H1 (cell line): ENCODE data around the gene SMIM44. TPM values are rescaled to one million over a fixed set of nuclear protein-coding genes. Genes with fewer than 3 reads are reported as not detected.

Experiments used
- CTCF ChIA-PET: fragments of 300-600 bp; sonication (Branson Sonifier 250); formaldehyde crosslinking; loops from one replicate; lab custom pipeline; 2021; ENCODE audit not compliant: partially characterized antibody; lab: Charles Lee
- POLR2A ChIA-PET: fragments of 300-600 bp; sonication (Branson Sonifier 250); formaldehyde crosslinking; loops from one replicate; lab custom pipeline; 2021; ENCODE audit warnings: inconsistent platforms; ENCODE audit not compliant: partially characterized antibody; lab: Charles Lee
- DNase-seq, 2 experiments: peaks; one replicate each; pipeline versions ENCODE4 v3.0.0 to v3.0.0-alpha.2; 2010 to 2022; ENCODE audit warnings: low spot score in 2 of 2, low read depth in 1 of 2, mixed read lengths in 1 of 2
- FAIRE-seq: peaks from 2 replicates; lab custom pipeline; 2011; peaks lifted over from hg19 to GRCh38; lab: Jason Lieb, UNC
- H2AFZ ChIP-seq: 2 replicates; pipeline ENCODE4 v1.8.1; 2012; ENCODE audit warnings: low read length, inconsistent platforms
- H2AK5ac ChIP-seq: 2 replicates; pipeline ENCODE4 v1.6.1; 2013; ENCODE audit warnings: low read depth, low read length
- H2BK120ac ChIP-seq: replicated peaks from 2 replicates; pipeline ENCODE3; 2013; ENCODE audit warnings: low read depth, low read length, inconsistent platforms
- H2BK12ac ChIP-seq: 2 replicates; pipeline ENCODE4 v1.6.1; 2013; ENCODE audit warnings: low read depth, low read length
- H2BK15ac ChIP-seq: 2 replicates; pipeline ENCODE4 v1.6.1; 2013; ENCODE audit warnings: low read length
- H2BK20ac ChIP-seq: 2 replicates; pipeline ENCODE4 v1.6.1; 2013; ENCODE audit warnings: low read length
- H2BK5ac ChIP-seq: 2 replicates; pipeline ENCODE4 v1.6.1; 2013; ENCODE audit warnings: low read depth, low read length
- H3K14ac ChIP-seq: 2 replicates; pipeline ENCODE4 v1.6.1; 2013; ENCODE audit warnings: inconsistent platforms; ENCODE audit not compliant: insufficient read length
- H3K18ac ChIP-seq: 2 replicates; pipeline ENCODE4 v1.6.1; 2013; ENCODE audit warnings: low read length; ENCODE audit errors: extremely low read depth
- H3K23ac ChIP-seq: 2 replicates; pipeline ENCODE4 v1.6.1; 2013; ENCODE audit warnings: inconsistent platforms; ENCODE audit not compliant: insufficient read length
- H3K23me2 ChIP-seq: 2 replicates; pipeline ENCODE4 v1.6.1; 2013; ENCODE audit warnings: low read depth, low read length
- H3K27ac ChIP-seq: 2 replicates; pipeline ENCODE4 v1.6.1; 2011; ENCODE audit warnings: low read depth, low read length, inconsistent platforms
- H3K27me3 ChIP-seq, 4 experiments: replicated peaks in 1 of 4; 1 replicate in 1 of 4; 2 replicates in 3 of 4; pipeline versions ENCODE4 v1.6.1 to v1.8.1; 2011 to 2013; ENCODE audit warnings: low read length in 3 of 4, mild to moderate bottlenecking in 3 of 4, inconsistent platforms in 2 of 4, mixed read lengths in 2 of 4, moderate library complexity in 1 of 4; ENCODE audit not compliant: control insufficient read depth in 3 of 4, insufficient read depth in 3 of 4; ENCODE audit errors: extremely low read depth in 1 of 4
- H3K36me3 ChIP-seq, 4 experiments: 2 replicates each; pipeline versions ENCODE4 v1.6.1 to v1.8.1; 2011 to 2013; ENCODE audit warnings: mild to moderate bottlenecking in 4 of 4, low read length in 3 of 4, moderate library complexity in 2 of 4, control low read depth in 1 of 4, inconsistent platforms in 1 of 4; ENCODE audit not compliant: insufficient read depth in 4 of 4, control insufficient read depth in 2 of 4
- H3K4ac ChIP-seq: replicated peaks from 2 replicates; pipeline ENCODE3; 2013; ENCODE audit warnings: low read length, low read depth, mixed read lengths, inconsistent platforms; ENCODE audit not compliant: insufficient read length
- H3K4me1 ChIP-seq, 4 experiments: replicated peaks in 1 of 4; 1 replicate in 1 of 4; 2 replicates in 3 of 4; pipeline versions ENCODE4 v1.6.1 to v1.8.1; 2011 to 2013; ENCODE audit warnings: low read length in 3 of 4, inconsistent platforms in 2 of 4, mixed read lengths in 1 of 4; ENCODE audit not compliant: insufficient read depth in 4 of 4, control insufficient read depth in 3 of 4
- H3K4me2 ChIP-seq, 2 experiments: 2 replicates each; pipeline versions ENCODE4 v1.6.1 to v1.8.1; 2011 to 2013; ENCODE audit warnings: low read depth in 2 of 2, low read length in 2 of 2, control low read depth in 1 of 2, inconsistent platforms in 1 of 2, mild to moderate bottlenecking in 1 of 2; ENCODE audit not compliant: insufficient read depth in 1 of 2
- H3K4me3 ChIP-seq, 4 experiments: fragments of 200-600, 300-600 bp in 1 of 4; sonication (generic), shearing (Covaris generic), sonication (Bioruptor Twin) in 1 of 4; 2 replicates each; pipeline versions ENCODE4 v1.5.1 to v1.8.1; 2011 to 2016; ENCODE audit warnings: low read length in 4 of 4, low read depth in 3 of 4, control low read depth in 2 of 4, inconsistent platforms in 2 of 4, mild to moderate bottlenecking in 2 of 4, mixed read lengths in 1 of 4, moderate library complexity in 1 of 4; ENCODE audit not compliant: insufficient read depth in 2 of 4; ENCODE audit errors: extremely low read depth in 1 of 4
- H3K56ac ChIP-seq: replicated peaks from 2 replicates; pipeline ENCODE3; 2013; ENCODE audit warnings: low read depth, mild to moderate bottlenecking, mixed read lengths, low read length, inconsistent platforms; ENCODE audit not compliant: insufficient read length
- H3K79me1 ChIP-seq: 2 replicates; pipeline ENCODE4 v1.6.1; 2013; ENCODE audit warnings: low read depth, low read length, control low read depth
- H3K79me2 ChIP-seq, 2 experiments: 2 replicates each; pipeline versions ENCODE4 v1.6.1 to v1.8.1; 2012 to 2013; ENCODE audit warnings: low read length in 2 of 2, mild to moderate bottlenecking in 2 of 2, inconsistent platforms in 1 of 2; ENCODE audit not compliant: insufficient read depth in 2 of 2, control insufficient read depth in 1 of 2
- H3K9ac ChIP-seq, 4 experiments: replicated peaks in 1 of 4; 1 replicate in 1 of 4; 2 replicates in 3 of 4; pipeline versions ENCODE4 v1.6.1 to v1.8.1; 2011 to 2013; ENCODE audit warnings: low read depth in 3 of 4, low read length in 3 of 4, control low read depth in 2 of 4, mild to moderate bottlenecking in 2 of 4, moderate library complexity in 2 of 4, inconsistent platforms in 1 of 4; ENCODE audit errors: extremely low read depth in 1 of 4
- H3K9me3 ChIP-seq, 2 experiments: 2 replicates each; pipeline versions ENCODE4 v1.6.1 to v1.8.1; 2012 to 2013; ENCODE audit warnings: mild to moderate bottlenecking in 2 of 2, moderate library complexity in 2 of 2, control low read depth in 1 of 2, inconsistent platforms in 1 of 2, low read depth in 1 of 2, low read length in 1 of 2, mixed read lengths in 1 of 2; ENCODE audit not compliant: insufficient read depth in 2 of 2
- H4K20me1 ChIP-seq, 2 experiments: replicated peaks in 1 of 2; 2 replicates each; pipeline versions ENCODE3 to v1.8.1; 2011 to 2013; ENCODE audit warnings: inconsistent platforms in 2 of 2, low read length in 2 of 2, mild to moderate bottlenecking in 1 of 2; ENCODE audit not compliant: insufficient read depth in 2 of 2, control insufficient read depth in 1 of 2
- H4K5ac ChIP-seq: 2 replicates; pipeline ENCODE4 v1.6.1; 2013; ENCODE audit warnings: low read length, low read depth, mixed read lengths, inconsistent platforms; ENCODE audit not compliant: insufficient read length
- H4K8ac ChIP-seq: 2 replicates; pipeline ENCODE4 v1.8.0; 2013; ENCODE audit warnings: mild to moderate bottlenecking, moderate library complexity, low read length, inconsistent platforms; ENCODE audit not compliant: insufficient read depth; ENCODE audit errors: extremely low read depth
- H4K91ac ChIP-seq: replicated peaks from 2 replicates; pipeline ENCODE3; 2013; ENCODE audit warnings: low read length, mixed read lengths, inconsistent platforms; ENCODE audit not compliant: insufficient read length
- BACH1 ChIP-seq: IDR thresholded peaks from 2 replicates; pipeline ENCODE4 v1.6.1; 2012; ENCODE audit warnings: low read length, improper control_type of control experiment
- BRCA1 ChIP-seq: IDR thresholded peaks from 2 replicates; pipeline ENCODE4 v1.6.1; 2012; ENCODE audit warnings: low read depth, low read length, improper control_type of control experiment
- CREB1 ChIP-seq: IDR thresholded peaks from 2 replicates; pipeline ENCODE4 v1.6.1; 2012; ENCODE audit warnings: inconsistent platforms
- GABPA ChIP-seq: IDR thresholded peaks from 2 replicates; pipeline ENCODE4 v1.6.1; 2011; ENCODE audit warnings: mild to moderate bottlenecking, low read length, moderate library complexity, borderline replicate concordance; ENCODE audit not compliant: insufficient read depth
- HDAC2 ChIP-seq, 2 experiments: fragments of 300-600 bp in 1 of 2; sonication (generic) in 1 of 2; IDR thresholded peaks; 2 replicates each; pipeline ENCODE4 v1.6.1; 2011 to 2012; ENCODE audit warnings: low read depth in 2 of 2, low read length in 2 of 2, mild to moderate bottlenecking in 2 of 2, moderate library complexity in 2 of 2, borderline replicate concordance in 1 of 2, inconsistent platforms in 1 of 2
- JUN ChIP-seq: IDR thresholded peaks from 2 replicates; pipeline ENCODE4 v1.6.1; 2011; ENCODE audit warnings: low read depth, mild to moderate bottlenecking, improper control_type of control experiment, low read length
- KDM4A ChIP-seq: IDR thresholded peaks from one replicate; pipeline ENCODE4 v1.7.1; 2012; ENCODE audit warnings: low read depth, mild to moderate bottlenecking, moderate library complexity, low read length, inconsistent platforms; ENCODE audit not compliant: severe bottlenecking
- POU5F1 ChIP-seq: IDR thresholded peaks from 2 replicates; pipeline ENCODE4 v1.6.1; 2011; ENCODE audit warnings: low read depth, mild to moderate bottlenecking, low read length, moderate library complexity
- RAD21 ChIP-seq, 2 experiments: IDR thresholded peaks in 1 of 2; conservative IDR thresholded peaks in 1 of 2; 2 replicates each; pipeline ENCODE4 v1.6.1; 2011; ENCODE audit warnings: low read depth in 2 of 2, low read length in 2 of 2, improper control_type of control experiment in 1 of 2, inconsistent platforms in 1 of 2, mild to moderate bottlenecking in 1 of 2, moderate library complexity in 1 of 2
- SIN3A ChIP-seq, 2 experiments: IDR thresholded peaks in 1 of 2; conservative IDR thresholded peaks in 1 of 2; 2 replicates each; pipeline ENCODE4 v1.6.1; 2011 to 2012; ENCODE audit warnings: low read length in 2 of 2, improper control_type of control experiment in 1 of 2, low read depth in 1 of 2, mild to moderate bottlenecking in 1 of 2
- SP1 ChIP-seq: IDR thresholded peaks from 2 replicates; pipeline ENCODE4 v1.6.1; 2011; ENCODE audit warnings: low read depth, low read length
- TAF7 ChIP-seq: optimal IDR thresholded peaks from 2 replicates; pipeline ENCODE3; 2011; ENCODE audit warnings: low read depth, mild to moderate bottlenecking, inconsistent platforms, low read length, moderate library complexity, borderline replicate concordance
- YY1 ChIP-seq: IDR thresholded peaks from 2 replicates; pipeline ENCODE4 v1.6.1; 2011; ENCODE audit warnings: low read depth, mild to moderate bottlenecking, low read length
- WGBS, 2 experiments: shearing (Covaris generic) in 1 of 2; methylation state at CpG; one replicate each; pipeline versions ENCODE4 v1.1.6 to v1.1.7; 2013 to 2015; ENCODE audit warnings: low lambda C conversion rate in 2 of 2, mixed read lengths in 2 of 2, inconsistent platforms in 1 of 2, low coverage in 1 of 2, missing lambda C conversion rate in 1 of 2; ENCODE audit not compliant: insufficient replicate concordance in 2 of 2, insufficient coverage in 1 of 2, insufficient read length in 1 of 2; ENCODE audit errors: extremely low coverage in 1 of 2, missing lambda C conversion rate in 1 of 2; 5-methylcytosine and 5-hydroxymethylcytosine counted together
- polyA plus RNA-seq, 7 experiments: library from polyadenylated mRNA; depleted of rRNA in 3 of 7; stranded (reverse) in 5 of 7; unstranded in 2 of 7; fragments of >200 nt in 5 of 7; fragments of 200-250 nt in 2 of 7; gene quantifications; 1 replicate in 5 of 7; 2 replicates in 1 of 7; 4 replicates in 1 of 7; pipeline versions ENCODE4 v1.2.1 to v1.2.3, GENCODE V29; 2011 to 2013; ENCODE audit warnings: missing spikeins in 2 of 7, mixed read lengths in 2 of 7
- total RNA-seq: library from RNA; stranded (reverse); fragmentation: NEBNext Ultra II Directional; extraction: Animal tissue kit (Norgen Biotek cat#: 25700); gene quantifications from 2 replicates; pipeline ENCODE4 v1.2.1, GENCODE V29; 2021

Gene SMIM44
- total and polyA plus RNA-seq, 2 of the 8 experiments (the other 6 are each of a cell fraction or from before 2014, with no cell fraction given): not detected

- no peak overlapping the region for H3K14ac ChIP-seq
- no peak overlapping the region for H3K27ac ChIP-seq
- CTCF ChIA-PET: interaction anchor here (0.6 to 2.2 kb wide), 5 partner anchors 15 to 132 kb away, joined by 3 to 7 read pairs (median 3); no protein-coding TSS in a partner anchor
- peaks cover 0 to 11% (median 3%) of the 10 kb centered on the region in 4 experiments; a peak in 4 of 8 replicates for H3K36me3 ChIP-seq
- H3K4ac ChIP-seq: no peak overlapping the region
- H4K8ac ChIP-seq: no peak overlapping the region
- H2BK12ac ChIP-seq: no peak overlapping the region
- peaks cover 0 to 16% of the 10 kb centered on the region in 2 experiments for H4K20me1 ChIP-seq
- H3K18ac ChIP-seq: no peak overlapping the region
- peaks cover 0 to 10% (median under 1%) of the 10 kb centered on the region in 4 experiments; a peak in 5 of 7 replicates for H3K4me1 ChIP-seq
- no peaks in the 10 kb centered on the region for H3K27me3 ChIP-seq
- 87% methylated on average over 17 of the region's 20 CpGs; no CpG with 5 or more reads in 1 of the 2 experiments for WGBS, 2 experiments
- no peaks in the 10 kb centered on the region for H3K9me3 ChIP-seq
- DNase-seq: no peak
- POLR2A ChIA-PET: interaction anchor here (0.9 to 4.3 kb wide), 3 partner anchors 10 to 15 kb away, joined by 3 to 30 read pairs (median 4); partner anchors contain the start of gene TEKTIP1
- TF ChIP-seq KDM4A (no peak), CREB1 (no peak), SIN3A (conservative IDR thresholded peaks at IDR 0.05 in 1 of 2, IDR thresholded peaks at IDR 0.05 in 1 of 2; ENCODE audit: low read depth in 1 of 2, low read length in 2 of 2) (no peak), RAD21 (IDR thresholded peaks at IDR 0.05 in 1 of 2, conservative IDR thresholded peaks at IDR 0.05 in 1 of 2; ENCODE audit: low read depth in 2 of 2, low read length in 2 of 2) (no peak), TAF7 (no peak), HDAC2 (IDR thresholded peaks at IDR 0.05; ENCODE audit: borderline replicate concordance in 1 of 2, low read depth in 2 of 2, low read length in 2 of 2) (no peak), POU5F1 (no peak), JUN (no peak), YY1 (no peak), BACH1 (no peak), BRCA1 (no peak), GABPA (no peak), SP1 (no peak)
- no peak overlapping the region for H2BK5ac ChIP-seq
- H3K79me2 ChIP-seq: peaks cover 0 to 19% of the 10 kb centered on the region in 2 experiments; a peak in 2 of 4 replicates
- H2AFZ ChIP-seq: no peak overlapping the region
- H3K4me3 ChIP-seq: no peak overlapping the region
- H4K91ac ChIP-seq: no peak overlapping the region
- H3K9ac ChIP-seq: no peak overlapping the region
- H4K5ac ChIP-seq: no peak overlapping the region
- peaks cover 9% of the 10 kb centered on the region; the same call in 1 of the 2 replicates for H3K23me2 ChIP-seq
- H3K4me2 ChIP-seq: no peak overlapping the region
- H2BK20ac ChIP-seq: no peak overlapping the region
- no peak overlapping the region for H2BK15ac ChIP-seq
- no peak overlapping the region for H3K56ac ChIP-seq
- H2BK120ac ChIP-seq: no peak overlapping the region
- H3K23ac ChIP-seq: no peak overlapping the region
- H2AK5ac ChIP-seq: no peak overlapping the region
- no peaks in the 10 kb centered on the region; the same call in 1 of the 2 replicates for H3K79me1 ChIP-seq
- FAIRE-seq: no peak
These were observed 41.7 kb upstream of the SMIM44 start for GRCh38 chr19:3524904-3525451.
